Measurements from ENCODE around the gene GIMAP5. TPM values are rescaled to one million over a fixed set of nuclear protein-coding genes. Genes with fewer than 3 reads are reported as not detected.

Gene GIMAP5
- polyA plus RNA-seq, 1 donor from 2014 or later = not detected

- Histone ChIP-seq H3K27me3 (ENCODE audit: insufficient read depth, low read depth, low read length) (no peaks in the 10 kb centered on the region), H3K79me2 (replicated peaks; ENCODE audit: insufficient read depth, low read length) (no peaks in the 10 kb centered on the region), H3K27ac (ENCODE audit: low read length) (no peak overlapping the region), H3K9me3 (ENCODE audit: low read length) (no peaks in the 10 kb centered on the region), H3K9ac (ENCODE audit: low read length) (no peak overlapping the region), H4K20me1 (ENCODE audit: insufficient read depth) (no peaks in the 10 kb centered on the region), H3K9me2 (ENCODE audit: insufficient read depth, low read length) (no peaks in the 10 kb centered on the region), H3K4me2 (ENCODE audit: low read length) (no peak overlapping the region), H2AFZ (ENCODE audit: low read depth, low read length) (no peak overlapping the region), H3K4me3 (ENCODE audit: low read length) (no peak overlapping the region), H3K36me3 (ENCODE audit: insufficient read depth, low read length) (no peaks in the 10 kb centered on the region), H3F3A (ENCODE audit: insufficient read depth, low read length, poor library complexity, severe bottlenecking) (no peaks in the 10 kb centered on the region)
- no peak for TF ChIP-seq EZH2 (IDR thresholded peaks at IDR 0.05; ENCODE audit: borderline replicate concordance, insufficient read depth, low read length, poor library complexity, severe bottlenecking)
- no peak for TF ChIP-seq CTCF (IDR thresholded peaks at IDR 0.05; ENCODE audit: poor library complexity, severe bottlenecking)
- TF ChIP-seq MXI1 (conservative IDR thresholded peaks at IDR 0.05; ENCODE audit: poor library complexity, severe bottlenecking) = no peak
- no peak for TF ChIP-seq SMC3 (conservative IDR thresholded peaks at IDR 0.05; ENCODE audit: poor library complexity)
- TF ChIP-seq, protein P1, sequence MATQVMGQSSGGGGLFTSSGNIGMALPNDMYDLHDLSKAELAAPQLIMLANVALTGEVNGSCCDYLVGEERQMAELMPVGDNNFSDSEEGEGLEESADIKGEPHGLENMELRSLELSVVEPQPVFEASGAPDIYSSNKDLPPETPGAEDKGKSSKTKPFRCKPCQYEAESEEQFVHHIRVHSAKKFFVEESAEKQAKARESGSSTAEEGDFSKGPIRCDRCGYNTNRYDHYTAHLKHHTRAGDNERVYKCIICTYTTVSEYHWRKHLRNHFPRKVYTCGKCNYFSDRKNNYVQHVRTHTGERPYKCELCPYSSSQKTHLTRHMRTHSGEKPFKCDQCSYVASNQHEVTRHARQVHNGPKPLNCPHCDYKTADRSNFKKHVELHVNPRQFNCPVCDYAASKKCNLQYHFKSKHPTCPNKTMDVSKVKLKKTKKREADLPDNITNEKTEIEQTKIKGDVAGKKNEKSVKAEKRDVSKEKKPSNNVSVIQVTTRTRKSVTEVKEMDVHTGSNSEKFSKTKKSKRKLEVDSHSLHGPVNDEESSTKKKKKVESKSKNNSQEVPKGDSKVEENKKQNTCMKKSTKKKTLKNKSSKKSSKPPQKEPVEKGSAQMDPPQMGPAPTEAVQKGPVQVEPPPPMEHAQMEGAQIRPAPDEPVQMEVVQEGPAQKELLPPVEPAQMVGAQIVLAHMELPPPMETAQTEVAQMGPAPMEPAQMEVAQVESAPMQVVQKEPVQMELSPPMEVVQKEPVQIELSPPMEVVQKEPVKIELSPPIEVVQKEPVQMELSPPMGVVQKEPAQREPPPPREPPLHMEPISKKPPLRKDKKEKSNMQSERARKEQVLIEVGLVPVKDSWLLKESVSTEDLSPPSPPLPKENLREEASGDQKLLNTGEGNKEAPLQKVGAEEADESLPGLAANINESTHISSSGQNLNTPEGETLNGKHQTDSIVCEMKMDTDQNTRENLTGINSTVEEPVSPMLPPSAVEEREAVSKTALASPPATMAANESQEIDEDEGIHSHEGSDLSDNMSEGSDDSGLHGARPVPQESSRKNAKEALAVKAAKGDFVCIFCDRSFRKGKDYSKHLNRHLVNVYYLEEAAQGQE (IDR thresholded peaks at IDR 0.05; ENCODE audit: borderline replicate concordance) = no peak
- TF ChIP-seq EP300 (conservative IDR thresholded peaks at IDR 0.05; ENCODE audit: poor library complexity, severe bottlenecking) = no peak
- no peak for TF ChIP-seq RAD21 (conservative IDR thresholded peaks at IDR 0.05)
- TF ChIP-seq POLR2AphosphoS5 (IDR thresholded peaks at IDR 0.05) = no peak
- TF ChIP-seq TAF1 (IDR thresholded peaks at IDR 0.05; ENCODE audit: low read depth) = no peak
These were observed 17.0 kb upstream of the GIMAP5 start for GRCh38 chr7:150719960-150720891.

DNA sequence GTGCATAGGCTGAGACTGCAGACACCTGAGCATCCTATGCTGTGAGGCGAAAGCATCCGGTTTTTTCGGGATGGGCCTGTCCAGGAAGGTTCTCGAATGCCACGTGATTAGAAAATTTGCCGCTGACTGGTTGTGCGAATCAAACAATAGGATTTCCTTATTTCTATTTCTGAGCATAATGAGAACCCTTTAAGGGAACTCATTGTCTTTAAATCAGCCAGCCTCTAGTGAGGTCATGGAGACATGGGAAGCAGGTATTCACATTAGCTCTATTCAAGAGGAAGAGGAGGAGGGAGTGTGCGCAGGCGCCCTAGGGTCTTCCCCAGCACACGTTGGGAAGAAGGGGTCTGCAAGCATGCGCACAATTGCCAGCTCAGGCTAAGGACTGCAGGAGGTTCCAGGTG, 15.2 kb upstream of the GIMAP5 start:
- Histone ChIP-seq H3K27me3 (ENCODE audit: insufficient read depth, low read depth, low read length) (no peaks in the 10 kb centered on the region), H3K27ac (ENCODE audit: low read length) (no peak overlapping the region), H3K4me2 (ENCODE audit: low read length) (no peak overlapping the region), H4K20me1 (ENCODE audit: insufficient read depth) (no peaks in the 10 kb centered on the region), H3K9me3 (ENCODE audit: low read length) (no peaks in the 10 kb centered on the region), H2AFZ (ENCODE audit: low read depth, low read length) (no peak overlapping the region), H3K36me3 (ENCODE audit: insufficient read depth, low read length) (no peaks in the 10 kb centered on the region), H3K9me2 (ENCODE audit: insufficient read depth, low read length) (no peaks in the 10 kb centered on the region), H3K4me3 (ENCODE audit: low read length) (no peak overlapping the region), H3K79me2 (replicated peaks; ENCODE audit: insufficient read depth, low read length) (no peaks in the 10 kb centered on the region), H3K9ac (ENCODE audit: low read length) (no peak overlapping the region), H3F3A (ENCODE audit: insufficient read depth, low read length, poor library complexity, severe bottlenecking) (no peaks in the 10 kb centered on the region)
- TF ChIP-seq SMC3 (conservative IDR thresholded peaks at IDR 0.05; ENCODE audit: poor library complexity) (no peak), TAF1 (IDR thresholded peaks at IDR 0.05; ENCODE audit: low read depth) (no peak), EZH2 (IDR thresholded peaks at IDR 0.05; ENCODE audit: borderline replicate concordance, insufficient read depth, low read length, poor library complexity, severe bottlenecking) (no peak), MXI1 (conservative IDR thresholded peaks at IDR 0.05; ENCODE audit: poor library complexity, severe bottlenecking) (no peak), CTCF (IDR thresholded peaks at IDR 0.05; ENCODE audit: poor library complexity, severe bottlenecking) (no peak), RAD21 (conservative IDR thresholded peaks at IDR 0.05) (no peak), POLR2AphosphoS5 (IDR thresholded peaks at IDR 0.05) (no peak), EP300 (conservative IDR thresholded peaks at IDR 0.05; ENCODE audit: poor library complexity, severe bottlenecking) (no peak)
- TF ChIP-seq, protein P1 (IDR thresholded peaks at IDR 0.05; ENCODE audit: borderline replicate concordance) = no peak
